ENCODE results near the gene RMP24.
"Not testable (repeated sequence)": the region's sequence is repeated elsewhere in the genome, so short reads cannot be mapped to it uniquely, and the experiment has no call there.

RMP24 gene

DNA sequence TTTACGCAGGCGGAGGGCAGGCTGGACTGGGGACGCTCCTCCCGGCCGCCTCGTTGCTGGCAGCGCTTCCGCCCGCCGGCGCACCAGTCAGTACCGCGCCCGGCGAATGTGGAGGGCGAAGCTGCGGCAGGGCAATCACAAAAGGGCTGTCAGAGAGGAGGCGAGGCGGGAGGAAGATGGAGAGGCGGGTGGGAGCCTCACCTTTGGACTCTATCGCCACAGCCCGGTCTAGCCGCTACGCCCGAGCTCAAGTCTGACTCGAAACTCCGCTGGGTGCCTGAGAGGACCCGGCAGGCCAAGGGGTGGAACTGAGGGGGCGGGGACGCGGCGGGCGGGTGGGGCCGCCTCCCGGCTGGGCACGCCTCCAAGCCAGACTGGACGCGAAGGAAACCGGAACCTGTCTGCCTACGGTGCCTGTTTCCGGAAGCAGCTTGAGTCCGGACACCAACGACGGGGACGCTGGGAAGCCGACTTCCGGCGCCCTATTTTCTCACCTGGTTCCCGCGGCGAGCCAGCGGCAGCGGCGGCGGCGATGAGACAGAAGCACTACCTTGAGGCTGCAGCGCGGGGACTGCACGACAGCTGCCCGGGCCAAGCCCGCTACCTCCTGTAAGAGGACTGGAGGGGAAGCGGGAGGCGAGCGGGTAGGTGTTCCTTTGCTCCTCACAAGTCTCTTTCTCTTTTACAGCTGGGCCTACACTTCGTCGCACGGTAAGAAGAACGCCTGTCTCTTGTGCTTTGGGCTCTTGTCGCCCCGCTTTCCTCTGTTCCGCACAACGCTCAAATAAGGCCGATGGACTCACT lies at the start of gene RMP24:
RMP24 (plus strand) TSS at position 483 of the 804 bp plus-strand sequence.
- peak; percentile 96 for DNase-seq

DNA sequence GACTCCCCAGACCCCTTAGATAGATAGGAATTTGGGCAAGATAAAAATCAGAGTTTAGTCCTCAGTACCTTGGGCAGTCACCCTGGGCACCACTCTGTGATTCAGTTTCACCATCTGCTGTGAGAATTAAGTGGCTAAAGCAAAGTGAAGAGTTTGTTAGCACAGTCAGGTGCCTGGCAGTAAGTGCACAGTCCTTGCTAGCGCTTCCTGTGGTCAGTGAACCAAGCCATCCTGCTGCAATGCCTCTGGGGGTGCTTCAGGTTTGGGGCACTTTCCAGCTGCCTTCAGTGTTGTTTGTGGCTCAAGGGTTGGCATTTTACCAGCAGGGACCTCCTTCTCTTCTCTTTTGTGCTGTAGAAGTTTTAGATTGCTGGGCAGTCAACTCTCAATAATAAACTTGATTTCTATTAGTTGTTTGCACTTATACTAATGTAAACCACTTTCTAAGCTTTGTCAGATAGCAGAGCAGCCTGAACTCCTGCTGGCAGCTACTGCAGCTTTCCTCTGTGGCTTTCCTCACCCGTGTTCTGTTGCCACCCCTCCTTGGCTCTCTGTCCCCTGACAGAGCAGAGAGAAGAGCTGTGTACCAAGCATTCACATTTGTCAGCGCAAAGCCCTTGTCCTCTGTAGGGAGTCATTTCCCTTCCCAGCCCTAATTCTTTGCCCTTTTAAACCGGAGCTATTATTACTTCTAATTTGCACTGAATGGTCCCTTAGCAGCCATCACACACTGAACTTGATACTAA lies 48.4 kb upstream of the RMP24 start:
- no peak for DNase-seq

DNA sequence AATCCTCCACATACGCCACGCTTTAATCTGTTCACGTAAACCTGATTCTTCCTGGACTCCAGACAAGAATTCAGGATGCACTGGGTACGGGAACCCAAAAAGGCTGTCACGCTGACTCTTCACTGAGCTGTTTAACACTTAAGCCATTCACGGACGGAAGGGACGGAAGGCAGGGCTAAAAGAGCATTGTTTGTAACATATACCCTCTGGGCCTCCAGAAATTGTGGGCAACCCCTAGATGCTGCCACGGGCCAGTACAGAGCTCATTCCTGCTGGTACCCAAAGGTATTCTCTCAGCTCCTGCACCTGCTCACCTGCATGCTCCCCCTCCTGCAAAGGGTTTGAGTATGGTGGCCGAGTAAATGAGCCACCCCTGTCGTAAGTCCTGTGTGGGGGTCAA lies 45.6 kb upstream of the RMP24 start:
- no peak for DNase-seq

DNA sequence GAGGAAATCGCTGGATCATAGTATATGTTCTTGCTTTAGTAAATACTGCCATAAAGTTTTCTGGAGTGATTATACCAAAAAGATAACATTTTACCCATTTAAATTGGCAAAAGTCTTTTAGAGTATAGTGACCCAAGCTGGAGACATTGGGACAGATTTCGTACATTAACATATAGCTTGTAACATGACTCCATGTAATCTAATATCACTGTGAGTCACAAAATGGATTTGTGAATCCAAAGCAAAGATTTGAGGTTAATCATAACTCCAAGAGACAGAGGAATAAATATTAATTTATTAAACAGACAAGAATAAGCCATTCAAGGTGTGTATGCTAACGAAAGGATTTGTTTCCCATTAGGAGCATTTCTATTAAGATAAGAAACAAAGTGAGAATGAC lies 45.0 kb upstream of the RMP24 start:
- DNase-seq, result no peak

DNA sequence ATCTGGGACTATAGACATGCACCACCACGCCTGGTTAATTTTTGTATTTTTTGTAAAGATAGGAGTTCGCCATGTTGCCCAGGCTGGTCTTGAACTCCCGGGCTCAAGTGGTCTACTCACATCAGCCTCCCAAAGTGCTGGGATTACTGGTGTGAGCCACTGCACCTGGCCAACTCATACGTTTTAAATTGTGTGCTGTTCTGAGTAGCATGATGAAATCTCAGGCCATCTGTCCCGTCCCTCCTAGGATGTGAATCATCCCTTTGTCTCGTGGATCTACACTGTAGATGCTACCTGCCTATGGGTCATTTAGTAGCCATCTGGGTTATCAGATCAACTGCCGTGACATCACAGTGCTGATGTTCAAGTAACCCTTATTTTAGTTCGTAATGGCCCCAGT lies 38.5 kb upstream of the RMP24 start:
- DNase-seq, result no peak

DNA sequence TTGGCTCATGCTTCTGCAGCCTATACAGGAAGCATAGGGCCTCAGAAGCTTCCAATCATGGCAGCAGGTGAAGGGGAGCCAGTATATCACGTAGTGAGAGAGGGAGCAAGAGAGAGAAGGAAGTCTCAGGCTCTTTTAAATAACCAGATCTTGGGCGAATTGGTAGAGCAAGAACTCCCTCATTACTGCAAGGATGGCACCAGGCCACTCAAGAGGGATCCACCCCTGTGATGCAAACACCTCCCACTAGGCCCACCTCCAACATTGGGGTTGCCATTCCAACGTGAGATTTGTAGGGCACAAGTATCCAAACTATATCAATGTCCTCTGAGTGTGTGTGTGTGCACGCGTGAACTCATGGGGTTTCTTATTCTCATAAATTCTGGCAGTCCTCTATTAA lies 37.6 kb upstream of the RMP24 start:
- no peak for DNase-seq

DNA sequence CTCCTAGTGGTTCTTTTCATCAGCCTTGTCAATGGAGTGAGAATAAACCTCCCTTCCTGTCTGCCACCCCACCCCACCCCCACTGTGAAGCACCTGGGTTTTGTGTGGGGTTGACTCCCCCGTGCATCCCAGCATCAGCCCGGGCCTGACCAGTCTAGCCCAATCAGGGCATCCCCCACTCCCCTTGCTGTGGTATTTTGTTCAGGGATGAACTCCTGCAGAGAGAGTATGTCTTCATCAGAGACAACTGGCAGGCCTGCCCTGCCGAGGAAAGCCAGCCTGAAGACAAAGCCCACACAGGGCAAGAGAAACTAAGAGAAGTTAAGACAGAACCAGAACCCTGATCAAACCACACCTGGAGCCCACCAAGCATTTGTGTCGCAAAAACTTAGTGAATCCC lies 36.7 kb upstream of the RMP24 start:
- no peak for DNase-seq

DNA sequence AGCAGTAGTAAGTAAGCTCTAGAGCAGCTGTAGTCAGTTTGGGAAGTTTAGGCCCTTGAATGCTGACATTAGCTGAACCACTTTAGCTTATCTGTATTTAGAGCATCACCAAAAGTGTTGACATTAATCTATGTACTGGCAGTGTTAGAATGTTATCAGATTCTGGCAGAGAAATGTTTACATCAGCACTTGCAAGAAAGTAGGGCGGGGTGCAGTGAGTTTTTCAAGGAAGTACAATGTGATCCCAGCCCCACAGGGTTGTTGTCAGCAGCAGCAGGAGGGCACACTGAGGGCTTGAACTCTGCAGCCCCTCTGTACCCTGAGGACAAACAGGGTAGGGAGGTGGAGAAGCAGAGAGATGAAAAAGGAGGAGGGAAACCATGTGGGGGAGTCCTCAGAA lies 35.5 kb upstream of the RMP24 start:
- DNase-seq, result no peak

DNA sequence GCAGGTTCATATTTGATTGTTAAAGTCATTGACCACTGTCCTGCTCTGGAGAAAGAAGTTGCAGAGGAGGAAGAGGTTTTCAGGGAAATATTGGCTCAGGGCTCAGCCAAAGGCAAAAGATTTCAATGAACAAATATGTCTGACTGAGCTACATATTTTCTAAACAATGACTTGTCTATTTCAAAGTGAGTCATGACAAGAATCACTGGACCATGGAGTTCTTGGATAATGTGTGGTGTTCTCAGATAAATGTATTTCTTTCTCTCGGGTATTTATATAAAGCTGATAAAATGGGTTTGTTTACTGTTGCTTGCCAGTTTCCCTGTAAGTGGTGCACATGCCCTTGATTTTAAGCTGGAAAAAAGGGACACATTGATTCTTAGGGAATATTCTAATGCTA lies 34.3 kb upstream of the RMP24 start:
- no peak for DNase-seq

DNA sequence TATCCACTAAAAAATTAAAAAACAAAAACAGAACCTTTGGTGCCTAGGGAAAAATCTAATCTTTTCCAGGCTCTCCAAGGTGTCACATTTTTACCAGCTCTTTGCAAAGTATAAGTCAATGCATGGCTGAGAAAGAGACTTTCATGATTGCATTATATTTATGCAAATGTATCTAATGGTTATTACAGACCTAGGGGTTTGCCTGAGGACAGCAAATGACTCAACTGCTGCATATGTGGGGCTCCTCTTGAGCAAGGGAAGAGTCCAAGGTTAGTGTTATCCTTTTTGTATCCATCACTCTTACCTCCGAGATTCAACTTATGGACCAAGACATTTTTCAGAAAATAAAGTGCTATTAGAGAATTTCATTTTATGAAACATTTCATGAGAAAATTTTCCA lies 33.9 kb upstream of the RMP24 start:
- no peak for DNase-seq

DNA sequence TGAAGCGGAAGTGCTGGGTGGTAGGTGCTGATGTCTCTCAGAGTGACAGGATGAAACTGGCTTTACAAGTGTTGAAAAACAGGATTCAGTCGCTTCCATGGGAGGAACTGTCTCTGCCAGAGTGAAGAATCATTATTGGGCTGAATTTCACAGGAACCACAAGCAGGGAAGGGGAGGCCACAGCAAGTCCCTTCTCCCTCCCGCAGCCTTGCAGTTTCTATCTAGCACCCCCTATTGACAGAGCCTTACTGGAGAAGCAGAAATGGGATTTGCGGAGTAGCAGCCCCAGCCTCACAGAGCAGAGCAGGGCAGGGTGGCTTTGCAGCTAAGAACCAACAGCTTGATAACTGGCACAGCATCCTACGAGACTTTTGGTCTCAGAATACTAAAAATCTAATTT lies 33.3 kb upstream of the RMP24 start:
- DNase-seq, result no peak

DNA sequence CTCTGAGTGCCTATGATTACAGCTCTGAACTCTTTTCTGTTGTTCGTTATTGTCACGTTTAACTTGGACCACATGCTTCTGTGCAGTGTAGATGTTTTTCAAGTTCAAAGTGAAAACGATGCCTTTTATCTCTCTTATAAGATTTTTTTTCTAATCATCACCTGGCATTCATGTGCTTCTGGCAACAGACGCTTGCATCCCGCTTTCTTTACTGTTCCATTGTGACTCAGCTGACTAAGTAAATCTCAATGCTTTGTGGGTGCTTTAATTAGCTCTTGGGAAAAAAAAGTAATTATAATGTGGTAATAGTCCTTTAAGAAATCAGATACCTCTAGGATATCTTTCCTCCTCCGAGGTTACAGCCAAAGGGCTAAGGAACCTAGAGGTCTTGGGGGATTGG lies 31.2 kb upstream of the RMP24 start:
- no peak for DNase-seq

DNA sequence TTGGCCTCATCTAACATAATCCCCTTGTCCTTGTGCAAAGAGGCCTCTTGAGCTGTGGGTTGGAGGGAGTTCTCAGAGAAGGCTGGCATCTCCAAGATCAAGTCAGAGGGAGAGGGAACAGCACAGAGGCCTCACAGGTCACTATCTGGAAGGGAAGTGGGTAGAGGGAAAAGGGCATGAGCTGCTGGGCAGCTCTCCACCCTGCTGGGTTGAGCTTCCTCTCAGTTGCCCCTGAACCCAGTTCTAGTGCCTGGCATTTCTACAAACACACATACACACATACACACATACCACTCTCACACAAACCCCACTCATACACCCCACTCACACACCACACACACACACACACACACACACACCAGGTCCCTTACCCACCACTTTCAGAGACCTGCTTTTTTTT lies 30.3 kb upstream of the RMP24 start:
- DNase-seq, result no peak

DNA sequence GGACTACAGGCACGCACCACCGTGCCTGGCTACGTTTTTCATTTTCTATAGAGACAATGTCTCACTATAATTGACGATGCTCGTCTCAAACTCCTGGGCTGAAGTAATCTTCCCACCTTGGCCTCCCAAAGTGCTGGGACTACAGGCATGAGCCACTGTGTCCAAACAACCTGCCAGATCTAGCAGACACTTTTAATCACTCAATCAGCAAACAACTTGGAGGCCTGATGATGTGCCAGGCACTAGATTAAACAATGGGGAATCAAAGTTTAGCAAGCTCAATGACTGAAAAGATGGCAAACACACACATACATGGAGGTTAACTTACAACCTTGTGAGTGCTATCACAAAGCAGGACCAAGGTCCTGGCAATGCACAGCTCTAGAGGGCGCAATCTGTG lies 29.8 kb upstream of the RMP24 start:
- no peak for DNase-seq

DNA sequence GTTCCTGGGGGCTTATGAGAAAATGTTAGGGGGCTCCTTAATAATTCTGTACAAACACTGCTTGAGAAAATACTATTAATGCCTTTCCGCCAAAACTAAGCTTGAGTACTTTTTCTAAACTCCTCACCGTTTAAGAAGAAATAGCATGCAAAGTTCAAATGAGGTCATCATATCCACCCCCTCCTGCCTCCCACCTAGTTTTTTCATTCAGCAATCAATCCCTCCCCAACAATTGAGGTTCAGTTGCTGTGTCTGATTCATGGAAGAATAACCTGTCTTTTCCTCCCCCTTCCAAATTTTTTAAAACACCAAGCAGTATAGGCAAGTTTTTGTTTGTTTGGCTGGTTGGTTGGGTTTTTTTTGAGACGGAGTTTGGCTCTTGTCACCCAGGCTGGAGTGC lies 24.4 kb upstream of the RMP24 start:
- DNase-seq, result no peak

DNA sequence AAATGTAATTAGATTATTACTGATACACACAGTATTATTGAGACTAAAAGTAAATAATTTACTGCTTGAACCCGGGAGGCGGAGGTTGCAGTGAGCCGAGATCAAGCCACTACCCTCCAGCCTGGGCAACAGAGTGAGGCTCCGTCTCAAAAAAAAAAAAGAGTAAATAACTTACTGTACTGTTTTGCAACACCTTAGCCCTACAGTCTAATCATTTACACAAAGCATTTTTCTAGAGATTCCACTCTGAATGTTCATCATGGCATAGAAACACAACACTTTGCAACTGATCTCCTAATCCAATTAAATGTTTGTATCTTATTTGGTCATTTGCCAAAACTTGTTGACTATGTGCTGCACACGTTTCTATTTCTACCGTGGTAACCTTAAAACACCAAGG lies 23.4 kb upstream of the RMP24 start:
- DNase-seq, result no peak

DNA sequence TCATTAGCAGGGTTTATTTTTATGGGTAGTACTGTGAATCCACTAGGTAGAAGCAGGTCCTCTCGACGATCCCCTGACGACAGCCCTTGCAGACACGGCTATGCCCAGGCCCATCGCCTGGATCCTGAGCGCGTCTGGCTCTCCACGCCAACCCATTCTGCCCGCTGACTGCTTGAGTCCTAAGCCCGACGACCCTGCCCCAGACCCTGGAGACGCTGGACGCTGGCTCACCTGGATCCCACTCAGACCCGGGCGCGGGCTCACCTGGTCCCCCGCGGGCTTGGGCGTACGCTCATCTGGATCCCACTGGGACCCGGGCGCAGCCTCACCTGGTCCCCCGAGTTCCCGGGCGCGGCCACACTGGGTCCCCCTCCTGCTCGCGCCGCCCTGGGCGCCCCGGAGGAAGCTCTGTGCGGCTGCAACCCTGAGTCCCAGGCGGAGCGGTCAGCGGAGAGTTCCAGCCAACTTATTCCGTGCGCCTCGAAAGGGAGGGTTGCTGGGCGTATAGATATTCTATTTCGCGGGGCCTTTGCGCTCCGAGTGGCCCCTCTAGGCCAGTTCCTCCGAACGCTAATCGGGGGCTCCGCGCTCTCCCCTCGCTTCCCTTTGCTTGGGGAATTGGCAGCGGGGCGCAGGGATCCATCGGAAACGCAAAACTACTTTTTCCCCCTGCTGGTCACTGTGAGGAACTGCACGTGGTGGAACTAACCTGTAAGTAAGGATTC lies 22.4 kb upstream of the RMP24 start:
- DNase-seq, result peak; percentile 60 to 61

DNA sequence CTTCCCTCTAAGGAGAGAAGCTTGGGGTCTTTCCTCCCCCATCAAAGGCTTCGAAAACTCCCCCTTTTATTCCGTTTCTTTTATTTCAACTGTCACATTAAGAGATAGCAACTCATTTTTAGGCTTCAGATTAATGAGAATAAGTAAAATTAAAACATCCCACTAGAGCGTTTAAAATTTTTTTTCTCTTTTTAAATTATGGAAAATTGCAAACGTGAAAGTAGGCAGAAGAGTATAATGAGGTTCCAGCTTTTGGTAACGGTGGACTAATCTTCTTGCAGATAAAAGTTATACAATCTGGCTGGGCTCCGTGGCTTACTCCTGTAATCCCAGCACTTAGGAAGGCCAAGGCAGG lies 21.9 kb upstream of the RMP24 start:
- no peak for DNase-seq

DNA sequence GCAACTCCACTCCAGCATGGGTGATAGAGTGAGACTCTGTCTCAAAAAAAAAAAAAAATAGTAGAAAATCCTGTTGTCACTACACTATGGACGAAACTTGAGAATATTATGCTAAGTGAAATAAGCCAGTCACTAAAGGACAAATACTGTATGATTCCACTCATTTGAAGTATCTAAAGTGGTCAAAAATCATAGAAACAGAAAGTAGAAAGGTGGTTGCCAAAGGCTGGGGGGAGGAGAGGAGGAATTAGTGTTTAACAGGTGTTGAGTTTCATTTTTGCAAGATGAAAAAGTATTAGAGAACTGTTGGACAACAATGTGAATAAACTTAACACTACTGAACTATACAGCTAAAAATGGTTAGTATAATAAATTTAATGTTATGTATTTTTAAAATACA lies 18.8 kb upstream of the RMP24 start:
- no peak for DNase-seq

DNA sequence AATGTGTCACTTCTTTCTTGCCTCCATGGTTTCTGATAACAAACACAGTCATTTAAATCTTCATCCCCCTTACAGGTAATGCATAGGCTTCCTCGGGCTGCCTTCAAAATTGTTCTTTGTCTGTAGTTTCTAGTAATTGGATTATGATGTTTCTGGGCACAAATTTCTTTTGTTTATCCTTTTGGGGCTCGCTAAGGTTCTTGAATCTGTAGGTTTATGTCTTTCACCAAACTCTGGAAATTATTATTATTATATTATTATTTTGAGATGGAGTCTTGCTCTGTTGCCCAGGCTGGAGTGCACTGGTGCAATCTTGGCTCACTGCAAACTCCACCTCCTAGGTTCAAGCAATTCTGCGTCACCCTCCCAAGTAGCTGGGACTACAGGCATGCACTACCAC lies 16.3 kb upstream of the RMP24 start:
- DNase-seq, result no peak

DNA sequence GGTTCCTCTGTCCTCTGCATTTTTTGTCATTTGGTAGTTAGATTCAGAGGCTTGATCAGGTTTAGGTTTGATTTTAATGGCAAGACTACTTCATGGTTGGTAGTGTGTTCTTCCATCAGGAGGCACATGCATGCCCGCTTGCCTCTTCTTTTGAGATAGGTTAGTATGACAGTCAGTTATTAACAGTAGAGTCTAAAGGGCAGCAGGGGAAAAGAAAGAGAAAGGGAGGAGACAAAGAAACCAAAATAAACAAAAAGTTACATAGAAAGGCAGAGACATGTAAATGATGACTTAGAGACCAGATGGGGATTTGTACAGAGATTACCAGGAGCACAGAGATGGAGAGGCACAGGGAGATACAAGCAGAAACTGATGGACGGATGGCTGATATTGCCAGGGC lies 10.2 kb upstream of the RMP24 start:
- DNase-seq, result no peak

DNA sequence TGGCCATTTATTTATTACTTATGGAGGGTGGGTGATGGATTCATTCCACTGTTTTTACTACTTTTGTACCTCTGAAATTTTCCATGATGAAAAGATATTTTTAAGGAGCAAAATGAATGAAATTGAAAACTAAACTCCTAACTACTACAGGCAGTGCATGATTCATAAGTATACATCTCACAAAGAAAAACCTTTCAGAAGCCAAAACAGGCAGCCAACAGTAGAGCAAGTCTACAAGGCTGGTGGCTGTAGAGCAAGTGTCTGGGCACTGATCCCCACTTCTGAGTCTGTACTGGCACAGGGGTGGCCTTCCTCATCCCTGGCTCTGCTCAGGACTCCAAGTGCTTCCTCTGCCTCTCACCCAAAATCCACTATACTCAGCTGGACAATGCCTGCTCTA lies 8.2 kb upstream of the RMP24 start:
- DNase-seq, result no peak

DNA sequence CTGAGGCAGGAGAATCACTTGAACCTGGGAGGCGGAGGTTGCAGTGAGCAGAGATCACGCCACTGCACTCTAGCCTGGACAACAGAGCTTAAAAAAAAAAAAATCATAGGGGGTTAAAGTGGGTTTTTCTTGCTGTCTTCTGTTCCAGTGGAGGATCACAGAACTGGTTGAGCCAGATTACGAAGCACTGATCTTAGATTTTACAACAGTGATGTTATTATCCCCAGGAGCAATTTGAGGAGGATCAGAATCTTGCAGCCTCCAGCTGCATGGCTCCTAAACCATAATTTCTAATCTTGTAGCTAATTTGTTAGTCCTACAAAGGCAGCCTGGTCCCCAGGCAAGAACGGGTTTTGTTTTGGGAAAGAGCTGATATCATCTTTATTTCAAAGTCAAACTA lies 4.6 kb upstream of the RMP24 start:
- not testable (repeated sequence) for DNase-seq

DNA sequence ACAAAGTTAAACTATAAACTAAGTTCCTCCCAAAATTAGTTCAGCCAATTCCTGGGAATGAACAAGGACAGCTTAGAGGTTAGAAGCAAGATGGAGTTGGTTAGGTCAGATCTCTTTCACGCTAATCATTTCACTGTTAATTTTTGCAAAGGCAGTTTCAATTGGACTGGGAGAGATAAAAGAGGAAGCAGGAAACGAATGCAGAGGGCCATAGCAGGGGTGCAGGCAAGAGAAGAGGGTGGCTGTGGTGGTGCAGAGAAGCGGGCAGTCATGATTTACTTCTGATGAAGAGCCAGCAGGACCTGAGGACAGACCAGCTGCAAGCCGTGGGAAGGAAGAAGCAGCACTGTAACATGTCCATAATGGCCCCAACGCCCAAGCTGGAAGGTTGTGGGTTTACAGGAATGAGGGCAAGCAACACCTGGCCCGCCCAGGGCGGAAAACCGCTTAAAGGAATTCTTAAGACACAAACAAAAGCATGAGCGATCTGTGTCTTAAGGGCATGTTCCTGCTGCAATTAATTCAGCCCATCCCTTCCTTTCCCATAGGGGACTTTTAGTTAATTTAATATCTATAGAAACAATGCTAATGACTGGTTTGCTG lies 4.1 kb upstream of the RMP24 start:
- DNase-seq, result no peak

Data from activated T-cell treated with anti-CD3 and anti-CD28 coated beads, Interleukin-2, amount 50 U/mL, for 48 hours (primary cell).